SIG-M5 treated with dmso at 0.1 percent for 504 hours (cell line): ENCODE results near the gene BRCC3.
"Not testable (repeated sequence)": the region's sequence is repeated elsewhere in the genome, so short reads cannot be mapped to it uniquely, and the experiment has no call there.

Experiments used
- DNase-seq: peaks from one replicate; lab custom pipeline; 2025; ENCODE audit not compliant: unreplicated experiment; lab: John Stamatoyannopoulos, UW

The BRCC3 gene

GRCh38 chrX:155143959-155144548 is 72.7 kb downstream of the BRCC3 start:
- no peak for DNase-seq

- DNase-seq, result no peak
Observed at GRCh38 chrX:155144926-155145325, 73.6 kb downstream of the BRCC3 start.

GRCh38 chrX:155147612-155148011 is 76.3 kb downstream of the BRCC3 start:
- DNase-seq, result not testable (repeated sequence)

GRCh38 chrX:155148166-155148565 is 76.9 kb downstream of the BRCC3 start:
- DNase-seq, result not testable (repeated sequence)

- peak; percentile 24 for DNase-seq
Observed at GRCh38 chrX:155148724-155149537, 77.6 kb downstream of the BRCC3 start.

GRCh38 chrX:155169881-155170280 is 98.6 kb downstream of the BRCC3 start:
- DNase-seq, result no peak
